DOHH2 (cell line): Measurements from ENCODE around the gene LRRC56.

ENCODE experiments used
- CTCF ChIP-seq: fragments of 200-600 bp; sonication (generic); IDR thresholded peaks from one replicate; pipeline ENCODE4 v1.5.1; 2014; ENCODE audit warnings: antibody characterized with exemption, mild to moderate bottlenecking, low read depth, low read length; ENCODE audit not compliant: poor library complexity, severe bottlenecking
- EZH2phosphoT487 ChIP-seq: fragments of 200-600 bp; sonication (generic); IDR thresholded peaks from 2 replicates; pipeline ENCODE4 v1.6.1; 2017; ENCODE audit warnings: borderline replicate concordance, mild to moderate bottlenecking, antibody characterized with exemption, low read length, moderate library complexity, mixed read lengths

- TF ChIP-seq CTCF (no peak), EZH2phosphoT487 (no peak)
Measured at GRCh38 chr11:581342-581741, 44.0 kb downstream of the LRRC56 start.
